Hypothalamus (tissue), 51 donors: ENCODE results near the gene ABHD10.
A peak's percentile ranks its signal among the peaks of the same experiment; 100 is the strongest.

Experiments
- DNase-seq, 51 donors: peaks; one replicate each; lab custom pipeline; 2025; lab: John Stamatoyannopoulos, UW

ABHD10 gene

GRCh38 chr3:111999484-112000324, 20.9 kb downstream of the ABHD10 start:
- DNase-seq: peak in 3 of 51 donors; percentile 22 to 60 (median 57)

GRCh38 chr3:112000367-112000771, 21.5 kb downstream of the ABHD10 start:
- DNase-seq: peak in 1 of 51 donors; percentile 60

DNA sequence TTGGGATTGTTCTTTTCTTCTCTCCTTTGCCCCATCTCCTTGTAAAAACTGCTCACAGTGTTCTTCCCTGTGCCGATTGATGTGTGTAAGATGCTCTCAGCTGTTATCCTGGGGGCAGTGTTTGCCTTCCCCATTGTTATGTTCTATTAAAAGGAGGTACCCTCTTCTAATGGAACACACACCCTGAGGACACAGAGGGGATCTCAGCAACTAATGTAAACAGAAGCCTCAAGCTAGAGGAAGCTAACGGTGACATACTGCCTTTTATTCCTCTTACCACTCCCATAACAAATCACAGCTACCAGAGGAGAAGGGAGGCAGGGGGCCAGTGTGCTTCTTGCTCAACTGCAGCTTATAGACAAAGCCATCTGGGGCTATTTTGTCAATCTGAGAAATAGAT, 22.1 kb downstream of the ABHD10 start:
- peak in 1 of 51 donors; percentile 35 for DNase-seq

DNA sequence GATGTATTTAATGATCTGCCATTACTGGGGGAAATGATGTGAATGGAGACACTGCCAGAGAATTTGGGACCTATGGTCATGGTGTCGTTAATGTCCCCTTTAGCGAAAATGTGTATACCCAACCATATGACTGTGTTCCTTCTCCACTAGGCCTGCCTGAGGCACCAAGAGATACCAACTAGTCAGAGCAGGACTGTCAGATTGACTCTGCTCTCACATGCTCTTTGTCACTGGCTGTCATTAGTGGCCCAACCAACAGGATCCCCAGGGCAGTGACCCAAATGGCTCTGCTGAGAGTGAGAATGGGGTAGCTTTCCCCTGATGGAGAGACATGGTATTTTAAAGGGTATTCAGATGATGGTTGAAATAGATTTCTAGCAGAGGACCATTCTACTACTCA, 22.7 kb downstream of the ABHD10 start:
- DNase-seq: peak in 1 of 51 donors; percentile 52

DNA sequence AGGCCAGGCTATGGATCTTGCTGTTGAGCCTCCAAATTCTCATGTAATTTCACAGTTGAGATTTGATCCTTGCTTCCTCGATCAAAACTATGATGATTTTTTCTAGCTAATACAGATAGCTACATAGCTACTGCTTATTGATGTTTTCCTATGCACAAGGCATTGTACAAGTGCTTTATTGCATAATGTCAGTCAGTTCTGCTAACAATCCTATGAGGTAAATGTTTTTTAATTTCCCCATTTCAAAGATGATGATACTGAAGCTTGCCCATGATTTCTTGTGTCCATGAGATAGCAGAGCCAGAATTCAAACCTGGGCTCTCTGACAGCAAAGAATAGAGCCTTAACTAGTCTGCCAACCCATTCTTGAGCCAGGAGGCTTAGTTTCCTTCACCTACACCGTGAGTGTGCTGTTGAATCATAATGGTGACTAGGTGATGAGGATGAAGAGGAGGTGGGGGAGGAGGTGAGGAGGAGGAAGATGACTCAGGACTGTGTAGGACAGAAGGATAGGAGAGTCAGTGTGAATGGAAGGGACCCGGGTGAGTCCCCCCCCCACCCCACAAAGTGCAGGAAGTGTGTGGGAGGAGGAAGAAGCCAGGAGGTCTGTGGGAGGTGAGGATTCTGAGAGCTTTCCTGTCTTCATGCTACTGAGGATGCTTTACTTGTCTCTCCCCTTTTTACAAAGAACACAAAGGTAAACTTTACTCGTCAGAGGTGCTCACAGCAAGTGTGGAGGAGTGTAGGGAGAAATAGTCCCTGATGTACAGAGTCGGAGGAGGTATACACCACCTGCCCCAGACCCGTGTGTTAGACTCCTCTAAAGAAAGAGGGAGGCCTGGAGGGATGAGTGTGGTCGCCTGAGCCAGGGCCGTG, 23.5 kb downstream of the ABHD10 start:
- peak in 2 of 51 donors; percentile 42 to 55 for DNase-seq

- no peak for DNase-seq
Observed at GRCh38 chr3:112003321-112004080, 24.7 kb downstream of the ABHD10 start.

DNA sequence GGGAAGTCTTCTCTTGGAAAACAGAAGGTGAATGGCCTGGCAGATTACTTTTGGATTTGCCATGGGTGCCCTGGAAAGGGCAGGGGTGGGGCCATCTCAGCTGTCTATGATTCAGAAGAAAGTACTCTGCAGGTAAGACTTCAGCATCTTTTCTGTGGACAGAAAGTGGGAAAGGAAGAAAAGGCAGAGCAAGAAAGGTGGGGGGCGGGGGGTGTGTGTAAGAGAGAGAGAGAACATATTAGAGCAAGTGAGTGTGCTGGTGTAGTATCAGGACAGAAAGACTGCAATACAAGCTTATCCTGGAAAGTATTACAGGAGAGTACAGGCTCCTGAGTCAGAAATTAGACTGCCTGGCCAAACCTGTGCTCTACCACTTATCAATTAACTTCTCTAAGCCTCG, 25.4 kb downstream of the ABHD10 start:
- DNase-seq: no peak

DNA sequence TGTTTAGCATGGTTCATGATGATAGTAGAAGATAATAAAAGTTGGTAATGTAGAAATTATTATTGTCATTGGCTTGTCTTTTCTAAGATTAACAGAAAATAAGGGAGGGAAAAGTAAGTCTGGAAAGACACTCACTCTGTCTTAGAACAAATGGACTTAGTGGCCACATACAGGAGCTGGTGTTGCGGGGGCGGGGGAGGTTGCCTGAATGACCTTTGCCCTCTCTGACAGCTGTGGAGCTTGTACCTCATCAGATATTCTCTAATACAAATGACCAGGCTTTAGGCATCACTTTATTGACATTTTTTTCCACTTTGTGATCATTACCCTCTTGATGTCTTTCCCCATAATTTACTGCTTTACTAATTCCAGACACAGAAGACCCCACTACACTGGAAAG, 25.8 kb downstream of the ABHD10 start:
- no peak for DNase-seq

- DNase-seq: no peak
Observed at GRCh38 chr3:112005091-112005672, 26.4 kb downstream of the ABHD10 start.

GRCh38 chr3:112007633-112008032, 28.8 kb downstream of the ABHD10 start:
- no peak for DNase-seq

DNA sequence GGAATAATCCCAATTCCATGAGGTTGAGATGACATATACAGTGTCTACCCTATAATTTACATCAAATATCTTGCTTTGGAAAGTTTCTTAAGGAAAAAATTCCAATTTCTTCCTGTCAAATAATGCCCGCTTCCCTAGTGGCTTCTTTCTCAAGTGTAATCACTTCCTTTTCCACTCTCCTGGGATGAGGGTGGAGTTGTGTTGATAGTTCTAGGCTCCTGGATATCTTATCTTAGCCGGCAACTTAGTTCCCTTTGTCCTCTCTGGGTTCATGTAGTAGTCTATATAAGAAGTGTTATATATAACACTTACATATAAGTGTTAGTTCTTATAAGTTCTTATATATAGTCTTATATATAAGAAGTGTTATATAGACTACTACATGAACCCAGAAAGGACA, 30.8 kb downstream of the ABHD10 start:
- DNase-seq: no peak

- no peak for DNase-seq
Observed at GRCh38 chr3:112010636-112011035, 31.8 kb downstream of the ABHD10 start.

DNA sequence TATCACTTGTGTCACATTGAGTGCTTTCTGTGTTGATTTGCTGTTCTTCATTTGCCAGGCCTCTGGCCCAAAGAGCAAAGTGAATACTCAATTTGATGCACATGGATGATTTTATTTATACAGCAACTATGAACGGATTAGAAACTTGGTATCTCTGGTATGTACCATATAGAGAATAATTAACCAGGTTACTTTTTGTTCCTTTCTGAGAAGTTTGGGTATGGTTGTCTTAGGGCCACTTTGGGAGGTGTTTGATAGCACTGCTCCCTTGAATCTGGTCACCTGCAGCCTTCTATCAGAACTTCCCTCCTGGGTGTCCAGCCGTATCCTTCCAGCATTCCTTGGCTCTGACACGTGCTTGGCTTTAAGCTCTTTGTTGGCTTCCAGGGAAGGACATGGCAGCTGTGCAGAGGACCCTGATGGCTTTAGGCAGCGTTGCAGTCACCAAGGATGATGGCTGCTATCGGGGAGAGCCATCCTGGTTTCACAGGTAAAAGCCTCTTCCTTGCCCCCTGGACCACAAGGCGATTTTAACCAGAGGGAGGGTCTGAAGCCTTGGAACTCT, 32.6 kb downstream of the ABHD10 start:
- DNase-seq: no peak

DNA sequence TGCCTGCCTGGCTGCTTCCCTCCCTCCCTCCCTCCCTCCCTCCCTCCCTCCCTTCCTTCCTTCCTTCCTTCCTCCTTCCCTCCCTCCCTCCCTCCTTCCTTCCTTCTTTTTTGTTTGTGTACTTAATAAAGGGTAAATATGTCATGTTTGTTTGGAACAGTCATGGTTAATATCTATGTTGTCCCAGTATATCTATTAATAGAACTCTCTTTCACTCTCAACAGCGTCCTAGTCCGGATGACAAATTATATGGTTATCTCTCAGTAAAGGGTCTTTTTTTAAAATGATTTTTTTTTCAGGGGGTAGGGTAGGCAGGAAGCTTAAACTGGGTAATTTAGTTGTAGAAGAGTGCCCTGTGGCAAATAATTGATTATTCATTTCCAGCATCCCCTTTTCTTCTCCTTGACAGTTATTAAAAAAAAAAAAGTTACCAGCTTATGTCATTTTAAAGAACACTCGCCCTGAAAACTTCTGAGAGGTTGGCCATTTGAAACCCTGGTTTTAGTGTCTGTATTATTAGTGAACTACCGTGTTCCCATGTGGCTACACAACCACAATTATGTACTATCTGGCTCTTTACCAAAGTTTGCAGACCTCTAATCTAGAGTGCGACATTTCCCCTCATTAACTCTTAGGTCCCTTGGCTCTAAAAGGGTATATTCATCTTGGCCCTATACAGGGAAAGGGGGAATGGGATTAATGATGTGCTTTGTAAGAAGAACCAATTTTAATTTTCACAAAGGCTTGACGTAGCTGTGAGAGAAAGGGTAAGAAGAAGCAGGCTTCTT, 33.6 kb downstream of the ABHD10 start:
- no peak for DNase-seq

- DNase-seq: peak in 47 of 51 donors; percentile 5 to 81 (median 36)
Observed at GRCh38 chr3:112013058-112013783, 34.4 kb downstream of the ABHD10 start.

- DNase-seq: no peak
Observed at GRCh38 chr3:112013784-112014143, 34.9 kb downstream of the ABHD10 start.

DNA sequence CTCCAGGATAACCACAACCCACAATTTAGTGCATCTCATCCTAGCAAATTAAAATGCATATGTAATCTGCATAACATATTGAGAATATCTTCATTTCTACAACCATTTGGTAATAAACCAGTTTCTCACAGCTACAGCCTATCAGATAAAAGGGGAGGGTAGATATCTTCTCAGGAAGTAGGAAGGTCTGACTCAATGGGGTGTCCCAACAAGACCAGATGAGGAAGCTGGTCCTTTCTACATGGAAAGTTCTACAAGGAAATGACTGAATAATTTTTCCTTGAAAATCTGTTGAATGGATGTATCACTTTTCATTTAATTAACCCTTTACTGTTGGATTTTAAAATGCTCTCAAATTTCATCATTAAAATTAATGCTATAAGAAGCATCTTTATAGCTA, 38.3 kb downstream of the ABHD10 start:
- no peak for DNase-seq

DNA sequence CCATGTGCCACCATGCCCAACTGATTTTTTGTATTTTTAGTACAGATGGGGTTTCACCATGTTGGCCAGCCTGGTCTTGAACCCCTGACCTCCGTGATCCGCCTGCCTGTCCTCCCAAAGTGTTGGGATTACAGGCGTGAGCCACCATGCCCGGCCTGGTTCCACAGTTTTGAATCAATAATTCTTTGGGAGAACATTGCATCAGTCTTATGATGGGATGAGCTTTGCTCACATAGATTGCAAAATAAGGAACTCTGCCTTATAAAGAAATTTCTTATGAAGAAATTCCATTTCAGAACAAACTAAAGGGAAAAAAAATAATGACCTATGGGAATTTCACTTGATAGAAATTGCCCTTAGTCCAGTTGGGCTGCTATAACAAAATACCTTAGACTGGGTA, 39.9 kb downstream of the ABHD10 start:
- no peak for DNase-seq

GRCh38 chr3:112019716-112020115, 40.9 kb downstream of the ABHD10 start:
- no peak for DNase-seq
